DND-41 (cell line): ENCODE data around the gene SMIM22.

ENCODE experiments used
- CTCF ChIP-seq: IDR thresholded peaks from 2 replicates; pipeline ENCODE4 v1.5.1; 2012; ENCODE audit warnings: borderline replicate concordance, low read length, moderate library complexity, mild to moderate bottlenecking; ENCODE audit not compliant: poor library complexity, severe bottlenecking; ENCODE audit errors: extremely low read depth
- EZH2 ChIP-seq: IDR thresholded peaks from 3 replicates; pipeline ENCODE4 v1.6.1; 2012; ENCODE audit warnings: borderline replicate concordance, low read depth, mild to moderate bottlenecking, moderate library complexity, low read length, inconsistent platforms; ENCODE audit not compliant: severe bottlenecking

GRCh38 chr16:4820652-4821051, 25.5 kb downstream of the SMIM22 start:
- TF ChIP-seq CTCF, result no peak
- TF ChIP-seq EZH2, result no peak
